Osteocyte (in vitro differentiated cells): ENCODE data around the gene GMDS. TPM values are rescaled to one million over a fixed set of nuclear protein-coding genes. Genes with fewer than 3 reads are reported as not detected.

Source experiments
- DNase-seq: peaks from one replicate; pipeline ENCODE4 v3.0.0; 2021; ENCODE audit warnings: mixed read lengths; ENCODE audit not compliant: unreplicated experiment; ENCODE audit errors: extremely low spot score
- H3K27ac Mint-ChIP-seq: one replicate; pipeline ENCODE4 v1.8.0; 2021; ENCODE audit warnings: mild to moderate bottlenecking, mixed read lengths; ENCODE audit not compliant: unreplicated experiment
- H3K27me3 Mint-ChIP-seq: one replicate; pipeline ENCODE4 v1.8.0; 2021; ENCODE audit warnings: mixed read lengths; ENCODE audit not compliant: unreplicated experiment
- H3K36me3 Mint-ChIP-seq: one replicate; pipeline ENCODE4 v1.8.0; 2021; ENCODE audit warnings: mixed read lengths; ENCODE audit not compliant: unreplicated experiment
- H3K4me1 Mint-ChIP-seq: one replicate; pipeline ENCODE4 v1.8.0; 2021; ENCODE audit warnings: mixed read lengths; ENCODE audit not compliant: unreplicated experiment
- H3K4me3 Mint-ChIP-seq: one replicate; pipeline ENCODE4 v1.8.0; 2021; ENCODE audit warnings: mild to moderate bottlenecking, moderate library complexity, mixed read lengths; ENCODE audit not compliant: unreplicated experiment
- H3K9me3 Mint-ChIP-seq: one replicate; pipeline ENCODE4 v1.8.0; 2021; ENCODE audit warnings: mixed read lengths; ENCODE audit not compliant: unreplicated experiment
- total RNA-seq: library from RNA; stranded (reverse); gene quantifications from 2 replicates; pipeline ENCODE4 v1.2.1, GENCODE V29; 2021
- TF ChIP-seq, protein P1 (sequence below): fragments of 200-600 bp; sonication (generic); IDR thresholded peaks from 2 replicates; pipeline ENCODE4 v1.5.0; 2021; ENCODE audit warnings: antibody characterized with exemption, mild to moderate bottlenecking, moderate library complexity

GMDS gene
- total RNA-seq, 1 donor from 2014 or later = 30.7 TPM

- peaks cover 33% of the 10 kb centered on the region for H3K4me1 Mint-ChIP-seq
- H3K36me3 Mint-ChIP-seq = no peaks in the 10 kb centered on the region
- no peak for DNase-seq
- H3K27ac Mint-ChIP-seq = no peak overlapping the region
- no peaks in the 10 kb centered on the region for H3K27me3 Mint-ChIP-seq
- H3K9me3 Mint-ChIP-seq = no peaks in the 10 kb centered on the region
- H3K4me3 Mint-ChIP-seq = no peak overlapping the region
- TF ChIP-seq, protein P1, sequence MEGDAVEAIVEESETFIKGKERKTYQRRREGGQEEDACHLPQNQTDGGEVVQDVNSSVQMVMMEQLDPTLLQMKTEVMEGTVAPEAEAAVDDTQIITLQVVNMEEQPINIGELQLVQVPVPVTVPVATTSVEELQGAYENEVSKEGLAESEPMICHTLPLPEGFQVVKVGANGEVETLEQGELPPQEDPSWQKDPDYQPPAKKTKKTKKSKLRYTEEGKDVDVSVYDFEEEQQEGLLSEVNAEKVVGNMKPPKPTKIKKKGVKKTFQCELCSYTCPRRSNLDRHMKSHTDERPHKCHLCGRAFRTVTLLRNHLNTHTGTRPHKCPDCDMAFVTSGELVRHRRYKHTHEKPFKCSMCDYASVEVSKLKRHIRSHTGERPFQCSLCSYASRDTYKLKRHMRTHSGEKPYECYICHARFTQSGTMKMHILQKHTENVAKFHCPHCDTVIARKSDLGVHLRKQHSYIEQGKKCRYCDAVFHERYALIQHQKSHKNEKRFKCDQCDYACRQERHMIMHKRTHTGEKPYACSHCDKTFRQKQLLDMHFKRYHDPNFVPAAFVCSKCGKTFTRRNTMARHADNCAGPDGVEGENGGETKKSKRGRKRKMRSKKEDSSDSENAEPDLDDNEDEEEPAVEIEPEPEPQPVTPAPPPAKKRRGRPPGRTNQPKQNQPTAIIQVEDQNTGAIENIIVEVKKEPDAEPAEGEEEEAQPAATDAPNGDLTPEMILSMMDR = no peak
Measured at GRCh38 chr6:1906014-1906413, 339.4 kb downstream of the GMDS start.

DNA sequence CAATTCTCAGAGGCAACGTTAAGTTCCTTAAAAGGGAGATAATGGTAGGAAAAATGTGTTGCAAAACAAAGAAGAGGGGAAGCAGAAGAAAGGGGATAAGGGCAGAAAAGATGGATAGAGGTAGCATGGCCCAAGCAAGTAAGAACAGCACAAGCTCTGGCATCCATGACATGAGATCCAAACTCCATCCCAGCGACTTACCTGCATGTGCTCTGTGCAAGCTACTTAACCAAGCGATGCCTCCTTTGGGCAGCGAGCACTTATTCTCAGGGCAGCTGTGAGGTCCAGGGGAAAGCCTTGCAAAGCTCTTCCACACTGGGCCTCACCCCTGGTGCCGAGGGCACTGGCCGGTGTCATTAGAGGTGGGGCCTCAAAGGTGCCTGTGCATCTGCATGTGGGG, 340.5 kb downstream of the GMDS start:
- Mint-ChIP-seq H3K4me3 (no peak overlapping the region), H3K4me1 (peaks cover 23% of the 10 kb centered on the region), H3K27me3 (no peaks in the 10 kb centered on the region), H3K36me3 (no peaks in the 10 kb centered on the region), H3K27ac (no peak overlapping the region), H3K9me3 (no peaks in the 10 kb centered on the region)
- TF ChIP-seq, protein P1 = no peak
- no peak for DNase-seq

DNA sequence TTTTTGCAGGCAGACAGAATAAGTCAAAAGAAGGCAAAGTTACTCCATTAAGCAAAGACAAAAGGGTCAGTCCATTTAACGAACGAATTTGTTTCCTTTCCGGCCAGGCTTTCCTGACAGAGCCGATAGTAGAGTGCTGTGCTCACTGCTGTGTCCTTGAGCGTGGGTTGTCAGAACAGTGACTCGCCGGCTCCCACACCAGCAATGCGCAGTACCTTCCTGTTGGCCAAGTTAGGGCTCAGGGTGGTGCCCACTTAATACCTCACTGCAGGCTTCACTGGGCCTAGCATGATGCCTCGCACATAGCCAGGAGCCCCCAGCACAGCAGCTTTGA, 341.0 kb downstream of the GMDS start:
- Mint-ChIP-seq H3K9me3 (no peaks in the 10 kb centered on the region), H3K27ac (no peak overlapping the region), H3K4me1 (peaks cover 19% of the 10 kb centered on the region), H3K27me3 (no peaks in the 10 kb centered on the region), H3K36me3 (no peaks in the 10 kb centered on the region), H3K4me3 (no peak overlapping the region)
- TF ChIP-seq, protein P1 = no peak
- DNase-seq = no peak

GRCh38 chr6:1903780-1904465, 341.5 kb downstream of the GMDS start:
- TF ChIP-seq, protein P1 = no peak
- H3K36me3 Mint-ChIP-seq = no peaks in the 10 kb centered on the region
- no peak for DNase-seq
- H3K4me1 Mint-ChIP-seq = peaks cover 14% of the 10 kb centered on the region
- H3K27me3 Mint-ChIP-seq = no peaks in the 10 kb centered on the region
- no peaks in the 10 kb centered on the region for H3K9me3 Mint-ChIP-seq
- H3K4me3 Mint-ChIP-seq = no peak overlapping the region
- no peak overlapping the region for H3K27ac Mint-ChIP-seq

DNA sequence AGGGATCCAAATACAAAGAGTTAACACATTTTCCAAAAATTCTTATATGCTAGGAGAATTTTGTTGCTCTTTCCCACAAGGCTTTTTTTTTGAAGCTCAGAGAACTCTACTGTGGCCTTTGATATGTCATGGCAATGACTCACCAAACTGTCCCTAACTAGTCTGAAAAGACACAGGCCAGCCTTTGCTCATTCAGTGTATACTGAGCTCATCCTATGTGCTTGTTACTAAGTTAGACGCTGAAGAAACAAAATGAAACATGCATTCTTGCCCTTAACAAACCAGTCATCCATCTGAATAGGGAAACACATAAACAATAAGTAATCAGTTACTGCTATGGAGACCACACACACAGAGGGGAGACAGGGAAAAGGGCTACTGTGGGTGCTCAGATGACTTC, 343.8 kb downstream of the GMDS start:
- no peaks in the 10 kb centered on the region for H3K9me3 Mint-ChIP-seq
- H3K36me3 Mint-ChIP-seq = peaks cover 2% of the 10 kb centered on the region
- peaks cover 3% of the 10 kb centered on the region for H3K4me1 Mint-ChIP-seq
- H3K27me3 Mint-ChIP-seq = no peaks in the 10 kb centered on the region
- no peak overlapping the region for H3K4me3 Mint-ChIP-seq
- TF ChIP-seq, protein P1 = no peak
- DNase-seq = no peak
- H3K27ac Mint-ChIP-seq = peak overlapping the region; percentile 18
